H9 (cell line): Measurements from ENCODE around the gene TOM1L2. TPM values are rescaled to one million over a fixed set of nuclear protein-coding genes. Genes with fewer than 3 reads are reported as not detected.

Source experiments
- DNase-seq: peaks from one replicate; pipeline ENCODE4 v3.0.0-alpha.2; 2017
- H2AFZ ChIP-seq: one replicate; pipeline ENCODE4 v1.6.1; 2013; ENCODE audit warnings: mild to moderate bottlenecking, low read length, control low read depth, moderate library complexity
- H2AK5ac ChIP-seq: 2 replicates; pipeline ENCODE4 v1.6.1; 2013; ENCODE audit warnings: low read length, control low read depth, mixed read lengths; ENCODE audit not compliant: insufficient read length
- H2BK120ac ChIP-seq: one replicate; pipeline ENCODE4 v1.6.1; 2013; ENCODE audit warnings: low read depth, mild to moderate bottlenecking, low read length, control low read depth, inconsistent platforms; ENCODE audit not compliant: poor library complexity, severe bottlenecking
- H2BK12ac ChIP-seq: 2 replicates; pipeline ENCODE4 v1.6.1; 2013; ENCODE audit warnings: low read length, control low read depth, mixed read lengths, low read depth; ENCODE audit not compliant: insufficient read length
- H2BK15ac ChIP-seq: 2 replicates; pipeline ENCODE4 v1.6.1; 2013; ENCODE audit warnings: low read depth, low read length, control low read depth
- H2BK20ac ChIP-seq: one replicate; pipeline ENCODE4 v1.6.1; 2013; ENCODE audit warnings: low read depth, mild to moderate bottlenecking, low read length, control low read depth, inconsistent platforms; ENCODE audit not compliant: poor library complexity, severe bottlenecking
- H2BK5ac ChIP-seq: 2 replicates; pipeline ENCODE4 v1.6.1; 2013; ENCODE audit warnings: low read length, control low read depth, mixed read lengths; ENCODE audit not compliant: insufficient read length
- H3K14ac ChIP-seq: 2 replicates; pipeline ENCODE4 v1.6.1; 2013; ENCODE audit warnings: low read length, control low read depth; ENCODE audit not compliant: insufficient read depth
- H3K18ac ChIP-seq: 2 replicates; pipeline ENCODE4 v1.6.1; 2013; ENCODE audit warnings: low read depth, mild to moderate bottlenecking, mixed read lengths, low read length, control low read depth; ENCODE audit not compliant: insufficient read length
- H3K23ac ChIP-seq: 2 replicates; pipeline ENCODE4 v1.6.1; 2013; ENCODE audit warnings: low read length, control low read depth, mixed read lengths, low read depth; ENCODE audit not compliant: insufficient read length
- H3K23me2 ChIP-seq: 2 replicates; pipeline ENCODE4 v1.6.1; 2013; ENCODE audit warnings: low read depth, mild to moderate bottlenecking, mixed read lengths, low read length, control low read depth; ENCODE audit not compliant: insufficient read length, poor library complexity, severe bottlenecking
- H3K27ac ChIP-seq: 2 replicates; pipeline ENCODE4 v1.5.1; 2013; ENCODE audit warnings: low read length, control low read depth, mixed read lengths, low read depth; ENCODE audit not compliant: insufficient read length
- H3K27me3 ChIP-seq: 2 replicates; pipeline ENCODE4 v1.6.1; 2013; ENCODE audit warnings: low read length, control low read depth, inconsistent platforms; ENCODE audit not compliant: insufficient read depth
- H3K4ac ChIP-seq: 2 replicates; pipeline ENCODE4 v1.6.1; 2013; ENCODE audit warnings: low read depth, mild to moderate bottlenecking, control low read depth, inconsistent platforms, low read length, moderate library complexity
- H3K4me1 ChIP-seq: 2 replicates; pipeline ENCODE4 v1.6.1; 2013; ENCODE audit warnings: low read length, control low read depth, inconsistent platforms; ENCODE audit not compliant: insufficient read depth
- H3K4me2 ChIP-seq: 2 replicates; pipeline ENCODE4 v1.6.1; 2013; ENCODE audit warnings: low read length, control low read depth, mixed read lengths; ENCODE audit not compliant: insufficient read length, insufficient read depth
- H3K56ac ChIP-seq: 2 replicates; pipeline ENCODE4 v1.6.1; 2013; ENCODE audit warnings: low read depth, mild to moderate bottlenecking, mixed read lengths, low read length, control low read depth; ENCODE audit not compliant: insufficient read length
- H3K79me1 ChIP-seq: 2 replicates; pipeline ENCODE4 v1.6.1; 2013; ENCODE audit warnings: low read depth, mild to moderate bottlenecking, moderate library complexity, low read length, control low read depth, inconsistent platforms; ENCODE audit not compliant: insufficient read depth, poor library complexity, severe bottlenecking
- H3K79me2 ChIP-seq: 2 replicates; pipeline ENCODE4 v1.6.1; 2013; ENCODE audit warnings: low read length, control low read depth, inconsistent platforms; ENCODE audit not compliant: insufficient read depth
- H3K9ac ChIP-seq: 2 replicates; pipeline ENCODE4 v1.6.1; 2013; ENCODE audit warnings: low read length, control low read depth, mixed read lengths; ENCODE audit not compliant: insufficient read length; ENCODE audit errors: extremely low read depth
- H3K9me3 ChIP-seq: one replicate; pipeline ENCODE4 v1.6.1; 2013; ENCODE audit warnings: low read depth, low read length, inconsistent platforms; ENCODE audit not compliant: control insufficient read depth
- H3T11ph ChIP-seq: one replicate; pipeline ENCODE4 v1.6.1; 2013; ENCODE audit warnings: mild to moderate bottlenecking, low read length, control low read depth, inconsistent platforms
- H4K20me1 ChIP-seq: one replicate; pipeline ENCODE4 v1.6.1; 2013; ENCODE audit not compliant: control insufficient read depth, insufficient read length, insufficient read depth
- H4K5ac ChIP-seq: 2 replicates; pipeline ENCODE4 v1.6.1; 2013; ENCODE audit warnings: low read depth, mild to moderate bottlenecking, mixed read lengths, low read length, control low read depth; ENCODE audit not compliant: insufficient read length
- H4K8ac ChIP-seq: replicated peaks from 2 replicates; pipeline ENCODE4 v1.6.1; 2013; ENCODE audit warnings: low read length, control low read depth, mixed read lengths, low read depth; ENCODE audit not compliant: insufficient read length
- H4K91ac ChIP-seq: 2 replicates; pipeline ENCODE4 v1.6.1; 2013; ENCODE audit warnings: low read depth, mild to moderate bottlenecking, moderate library complexity, mixed read lengths, low read length, control low read depth; ENCODE audit not compliant: insufficient read length
- H3K27ac Mint-ChIP-seq, 3 experiments: 2 replicates in 2 of 3; 3 replicates in 1 of 3; pipeline ENCODE4 v1.8.0; 2020 to 2021; ENCODE audit warnings: mixed read lengths in 3 of 3, mild to moderate bottlenecking in 1 of 3, moderate library complexity in 1 of 3
- H3K27me3 Mint-ChIP-seq: 2 replicates; pipeline ENCODE4 v1.8.0; 2021; ENCODE audit warnings: low read depth, mild to moderate bottlenecking, moderate library complexity, mixed read lengths
- H3K36me3 Mint-ChIP-seq, 3 experiments: 2 replicates in 2 of 3; 3 replicates in 1 of 3; pipeline ENCODE4 v1.8.0; 2020 to 2021; ENCODE audit warnings: low read depth in 3 of 3, mixed read lengths in 3 of 3; ENCODE audit not compliant: insufficient read depth in 1 of 3
- H3K4me1 Mint-ChIP-seq, 2 experiments: 2 replicates each; pipeline ENCODE4 v1.8.0; 2020; ENCODE audit warnings: mixed read lengths in 2 of 2
- H3K4me3 Mint-ChIP-seq, 2 experiments: 2 replicates in 1 of 2; 3 replicates in 1 of 2; pipeline ENCODE4 v1.8.0; 2020 to 2021; ENCODE audit warnings: mild to moderate bottlenecking in 2 of 2, mixed read lengths in 2 of 2, moderate library complexity in 1 of 2
- H3K9me3 Mint-ChIP-seq, 2 experiments: 2 replicates in 1 of 2; 3 replicates in 1 of 2; pipeline ENCODE4 v1.8.0; 2020; ENCODE audit warnings: mild to moderate bottlenecking in 2 of 2, mixed read lengths in 2 of 2, moderate library complexity in 1 of 2
- CTCF ChIP-seq: fragments of 200-600 bp; sonication (generic); conservative IDR thresholded peaks from 3 replicates; pipeline ENCODE4 v1.8.0; 2021; ENCODE audit warnings: antibody characterized with exemption, mild to moderate bottlenecking
- WGBS: extraction: QIAGEN DNeasy Blood & Tissue Kit; methylation state at CpG from one replicate; pipeline ENCODE4 v1.1.7; 2013; ENCODE audit warnings: missing lambda C conversion rate, low lambda C conversion rate, mixed read lengths; ENCODE audit not compliant: insufficient read length; ENCODE audit errors: extremely low coverage; 5-methylcytosine and 5-hydroxymethylcytosine counted together
- total RNA-seq: library from RNA; stranded (reverse); gene quantifications from 2 replicates; pipeline ENCODE4 v1.2.1, GENCODE V29; 2021

Gene TOM1L2
- total RNA-seq, 1 experiment from 2014 or later, result 4.6 TPM

GRCh38 chr17:17981330-17981729 lies 9.1 kb upstream of the TOM1L2 start:
- H3K4ac ChIP-seq, result no peak overlapping the region
- no peaks in the 10 kb centered on the region for H3K27me3 ChIP-seq
- H3K4me2 ChIP-seq, result no peak overlapping the region
- H3K27ac Mint-ChIP-seq, result no peak overlapping the region
- no peak overlapping the region for H2BK15ac ChIP-seq
- no peak overlapping the region for H4K5ac ChIP-seq
- H3K23ac ChIP-seq, result no peak overlapping the region
- no peak overlapping the region for H3K27ac ChIP-seq
- no peaks in the 10 kb centered on the region for H3K79me2 ChIP-seq
- H3K36me3 Mint-ChIP-seq, result no peaks in the 10 kb centered on the region
- H3K79me1 ChIP-seq, result no peaks in the 10 kb centered on the region
- no peaks in the 10 kb centered on the region for H3K23me2 ChIP-seq
- H3T11ph ChIP-seq, result no peak overlapping the region
- H4K8ac ChIP-seq, result no peak overlapping the region
- H3K9me3 ChIP-seq, result no peaks in the 10 kb centered on the region
- H3K27me3 Mint-ChIP-seq, result no peaks in the 10 kb centered on the region; the same call in 1 of the 2 replicates
- H2BK5ac ChIP-seq, result no peak overlapping the region
- no peak overlapping the region for H3K4me3 Mint-ChIP-seq
- no peak for TF ChIP-seq CTCF
- no peaks in the 10 kb centered on the region for H4K20me1 ChIP-seq
- no peak overlapping the region for H3K56ac ChIP-seq
- H2AK5ac ChIP-seq, result no peak overlapping the region
- no peak overlapping the region for H2BK20ac ChIP-seq
- no peak overlapping the region for H2BK12ac ChIP-seq
- no CpG with 5 or more reads among the region's 9 CpGs for WGBS
- no peak overlapping the region for H3K18ac ChIP-seq
- H3K9me3 Mint-ChIP-seq, result no peaks in the 10 kb centered on the region; a peak in 1 of 5 replicates
- H2BK120ac ChIP-seq, result no peak overlapping the region
- H3K4me1 ChIP-seq, result no peaks in the 10 kb centered on the region
- no peak for DNase-seq
- H3K14ac ChIP-seq, result no peak overlapping the region
- H3K4me1 Mint-ChIP-seq, result no peaks in the 10 kb centered on the region
- no peak overlapping the region for H2AFZ ChIP-seq
- no peak overlapping the region for H3K9ac ChIP-seq
- H4K91ac ChIP-seq, result no peak overlapping the region
